NCI-H774 (cell line): ENCODE measurements around the gene UBA5.
"Not testable (repeated sequence)": the region's sequence is repeated elsewhere in the genome, so short reads cannot be mapped to it uniquely, and the experiment has no call there.

Source experiments
- DNase-seq: peaks from one replicate; lab custom pipeline; 2025; lab: John Stamatoyannopoulos, UW

The UBA5 gene

GRCh38 chr3:132660052-132660810, at the start of gene UBA5:
TSS of gene UBA5 (plus strand) at chr3:132660329. CDS start at chr3:132660538, 209 bp downstream.
- DNase-seq, result peak; percentile 39

- DNase-seq, result not testable (repeated sequence)
These were observed 44.8 kb upstream of the UBA5 start for GRCh38 chr3:132615301-132615700.

GRCh38 chr3:132615881-132616280, 44.2 kb upstream of the UBA5 start:
- no peak for DNase-seq

GRCh38 chr3:132616780-132617179, 43.3 kb upstream of the UBA5 start:
- no peak for DNase-seq

GRCh38 chr3:132622148-132622547, 38.0 kb upstream of the UBA5 start:
- no peak for DNase-seq

GRCh38 chr3:132622761-132623160, 37.4 kb upstream of the UBA5 start:
- no peak for DNase-seq

GRCh38 chr3:132623646-132624045, 36.5 kb upstream of the UBA5 start:
- no peak for DNase-seq

GRCh38 chr3:132624790-132625189, 35.3 kb upstream of the UBA5 start:
- DNase-seq, result no peak

- no peak for DNase-seq
These were observed 34.5 kb upstream of the UBA5 start for GRCh38 chr3:132625613-132626012.

- DNase-seq, result no peak
These were observed 33.2 kb upstream of the UBA5 start for GRCh38 chr3:132626955-132627354.

GRCh38 chr3:132628157-132628556, 32.0 kb upstream of the UBA5 start:
- DNase-seq, result no peak

- no peak for DNase-seq
These were observed 30.2 kb upstream of the UBA5 start for GRCh38 chr3:132629928-132630327.

GRCh38 chr3:132630612-132631011, 29.5 kb upstream of the UBA5 start:
- DNase-seq, result no peak

- DNase-seq, result no peak
These were observed 25.1 kb upstream of the UBA5 start for GRCh38 chr3:132635052-132635451.

- DNase-seq, result no peak
These were observed 22.5 kb upstream of the UBA5 start for GRCh38 chr3:132637590-132637989.

- DNase-seq, result no peak
These were observed 21.4 kb upstream of the UBA5 start for GRCh38 chr3:132638706-132639105.

- not testable (repeated sequence) for DNase-seq
These were observed 18.7 kb upstream of the UBA5 start for GRCh38 chr3:132641427-132641826.

GRCh38 chr3:132641837-132642538, 18.1 kb upstream of the UBA5 start:
- peak; percentile 45 for DNase-seq

- DNase-seq, result no peak
These were observed 17.6 kb upstream of the UBA5 start for GRCh38 chr3:132642539-132642847.

GRCh38 chr3:132643366-132643765, 16.8 kb upstream of the UBA5 start:
- DNase-seq, result no peak

- DNase-seq, result no peak
These were observed 15.1 kb upstream of the UBA5 start for GRCh38 chr3:132645058-132645457.

GRCh38 chr3:132650153-132650552, 10.0 kb upstream of the UBA5 start:
- no peak for DNase-seq

- no peak for DNase-seq
These were observed 7.4 kb upstream of the UBA5 start for GRCh38 chr3:132652640-132653270.
